Activated CD8-positive, alpha-beta T cell treated with anti-CD3 and anti-CD28 coated beads for 36 hours (primary cell): ENCODE data around the gene MYO5B. TPM values are rescaled to one million over a fixed set of nuclear protein-coding genes. Genes with fewer than 3 reads are reported as not detected.

Experiments
- ATAC-seq: fragments of 200-7000 bp; cut with Tn5 transposase; one replicate; pipeline ENCODE4 v1.10.0; 2021; ENCODE audit warnings: mild to moderate bottlenecking, moderate library complexity
- CTCF ChIA-PET: fragments of 350-600 bp; sonication (Branson Sonifier 250); formaldehyde crosslinking; loops from one replicate; lab custom pipeline; 2021; ENCODE audit warnings: antibody characterized with exemption; lab: Charles Lee
- POLR2A ChIA-PET: fragments of 350-600 bp; sonication (Branson Sonifier 250); formaldehyde crosslinking; loops from one replicate; lab custom pipeline; 2021; ENCODE audit warnings: antibody characterized with exemption; lab: Charles Lee
- DNase-seq: peaks from one replicate; pipeline ENCODE4 v3.0.0-alpha.2; 2020
- H3K27ac Mint-ChIP-seq: one replicate; pipeline ENCODE4 v1.8.0; 2021; ENCODE audit warnings: mild to moderate bottlenecking, mixed read lengths
- H3K27me3 Mint-ChIP-seq: one replicate; pipeline ENCODE4 v1.8.0; 2021; ENCODE audit warnings: mixed read lengths
- H3K36me3 Mint-ChIP-seq: one replicate; pipeline ENCODE4 v1.8.0; 2021; ENCODE audit warnings: low read depth, mixed read lengths
- H3K4me1 Mint-ChIP-seq: one replicate; pipeline ENCODE4 v1.8.0; 2021; ENCODE audit warnings: low read depth, mixed read lengths
- H3K4me3 Mint-ChIP-seq: one replicate; pipeline ENCODE4 v1.8.0; 2021; ENCODE audit warnings: mild to moderate bottlenecking, moderate library complexity, mixed read lengths
- H3K9me3 Mint-ChIP-seq: one replicate; pipeline ENCODE4 v1.8.0; 2021; ENCODE audit warnings: mixed read lengths
- CTCF ChIP-seq: fragments of 200-600 bp; IDR thresholded peaks from one replicate; pipeline ENCODE4 v1.8.0; 2022; ENCODE audit warnings: antibody characterized with exemption, mild to moderate bottlenecking
- intact Hi-C: fragments of 100-400 bp; cut with micrococcal nuclease; formaldehyde crosslinking; loops from one replicate; pipeline ENCODE4 v1.10.0; 2022
- total RNA-seq, 2 experiments: library from RNA; stranded (reverse); gene quantifications; one replicate each; pipeline ENCODE4 v1.2.3, GENCODE V29; 2021

Gene MYO5B
- total RNA-seq, 2 experiments from 2014 or later, result 0.09 TPM; not detected in 1

- Mint-ChIP-seq H3K9me3 (peaks cover 3% of the 10 kb centered on the region), H3K36me3 (no peaks in the 10 kb centered on the region), H3K4me1 (peaks cover under 1% of the 10 kb centered on the region), H3K4me3 (no peak overlapping the region), H3K27ac (no peak overlapping the region), H3K27me3 (peaks cover 23% of the 10 kb centered on the region)
- ATAC-seq (no peak), DNase-seq (no peak)
- TF ChIP-seq CTCF, result no peak
- ChIA-PET CTCF (no interaction called here), POLR2A (interaction anchor here (1.2 kb wide), 1 partner anchor 8 kb away, joined by 3 read pairs; no protein-coding TSS in a partner anchor)
- intact Hi-C loops, result no loop called here
Observed at GRCh38 chr18:50027996-50028395, 167.0 kb downstream of the MYO5B start.

- Mint-ChIP-seq H3K27ac (no peak overlapping the region), H3K27me3 (peaks cover 29% of the 10 kb centered on the region), H3K9me3 (peaks cover 3% of the 10 kb centered on the region), H3K4me3 (no peak overlapping the region), H3K4me1 (no peaks in the 10 kb centered on the region), H3K36me3 (no peaks in the 10 kb centered on the region)
- ATAC-seq, result no peak
- no peak for TF ChIP-seq CTCF
- ChIA-PET CTCF (no interaction called here), POLR2A (no interaction called here)
- intact Hi-C loops, result no loop called here
- DNase-seq, result no peak
Observed at GRCh38 chr18:50024466-50024865, 170.5 kb downstream of the MYO5B start.

- DNase-seq (no peak), ATAC-seq (no peak)
- H3K27ac Mint-ChIP-seq, result no peak overlapping the region
- intact Hi-C loops, result no loop called here
- no peak overlapping the region for H3K4me3 Mint-ChIP-seq
- no peaks in the 10 kb centered on the region for H3K36me3 Mint-ChIP-seq
- H3K4me1 Mint-ChIP-seq, result no peaks in the 10 kb centered on the region
- POLR2A ChIA-PET, result no interaction called here
- peaks cover 3% of the 10 kb centered on the region for H3K9me3 Mint-ChIP-seq
- TF ChIP-seq CTCF, result no peak
- CTCF ChIA-PET, result interaction anchor here (1.2 kb wide), 2 partner anchors 12 to 44 kb away, joined by 4 to 9 read pairs; no protein-coding TSS in a partner anchor
- peaks cover 32% of the 10 kb centered on the region for H3K27me3 Mint-ChIP-seq
Observed at GRCh38 chr18:50022985-50023384, 172.0 kb downstream of the MYO5B start.

GRCh38 chr18:50014606-50015005, 180.3 kb downstream of the MYO5B start:
- POLR2A ChIA-PET, result interaction anchor here (0.6 kb wide), 1 partner anchor 960 kb away, joined by 3 read pairs; no protein-coding TSS in a partner anchor
- intact Hi-C loops, result no loop called here

More at GRCh38 chr18:50014606-50015005, 180.3 kb downstream of the MYO5B start:
- Mint-ChIP-seq H3K36me3 (no peaks in the 10 kb centered on the region), H3K4me1 (no peaks in the 10 kb centered on the region), H3K4me3 (no peak overlapping the region), H3K27me3 (peaks cover 4% of the 10 kb centered on the region), H3K27ac (no peak overlapping the region), H3K9me3 (no peaks in the 10 kb centered on the region)
- TF ChIP-seq CTCF, result no peak
- CTCF ChIA-PET, result interaction anchor here (1.7 kb wide), 1 partner anchor 343 kb away, joined by 6 read pairs; no protein-coding TSS in a partner anchor
- no peak for DNase-seq
- no peak for ATAC-seq
